A549 (cell line): Measurements from ENCODE around the gene RAD51B. TPM values are rescaled to one million over a fixed set of nuclear protein-coding genes. Genes with fewer than 3 reads are reported as not detected.

ENCODE experiments used
- ATAC-seq, 2 experiments: fragments of 200-7000 bp in 1 of 2; fragments of >200 bp in 1 of 2; cut with Nextera tagmentation in 1 of 2; cut with Tn5 transposase in 1 of 2; 3 replicates each; pipeline versions ENCODE4 v1.8.0 to v1.9.1; 2018 to 2020; ENCODE audit warnings: mild to moderate bottlenecking in 1 of 2, moderate library complexity in 1 of 2
- CTCF ChIA-PET: fragments of 300-600 bp; sonication (Branson Sonifier 250); formaldehyde crosslinking; extraction: SDS; loops from one replicate; lab custom pipeline; 2021; ENCODE audit warnings: antibody characterized with exemption, inconsistent platforms; lab: Yijun Ruan, JAX
- POLR2A ChIA-PET: fragments of 350-600 bp; formaldehyde crosslinking; extraction: SDS; loops from one replicate; lab custom pipeline; 2021; ENCODE audit warnings: antibody characterized with exemption, inconsistent platforms; lab: Yijun Ruan, JAX
- DNase-seq, 2 experiments: peaks; one replicate each; pipeline versions ENCODE4 v3.0.0 to v3.0.0-alpha.2; 2011 to 2016; ENCODE audit warnings: low read depth in 1 of 2, low spot score in 1 of 2
- FAIRE-seq: peaks from 2 replicates; lab custom pipeline; 2011; peaks lifted over from hg19 to GRCh38; lab: Jason Lieb, UNC
- H3K27ac ChIP-seq, 2 experiments: fragments of >200 bp; sonication (Bioruptor Twin); formaldehyde crosslinking; 3 replicates each; pipeline ENCODE4 v1.5.1; 2016 to 2017
- H3K4me1 ChIP-seq: fragments of >200 bp; sonication (Bioruptor Twin); formaldehyde crosslinking; 3 replicates; pipeline ENCODE4 v1.6.1; 2016
- H3K4me2 ChIP-seq: fragments of >200 bp; sonication (Bioruptor Twin); formaldehyde crosslinking; 3 replicates; pipeline ENCODE4 v1.6.1; 2016
- H3K4me3 ChIP-seq: fragments of >200 bp; sonication (Bioruptor Twin); formaldehyde crosslinking; 3 replicates; pipeline ENCODE4 v1.5.1; 2016
- H3K9me3 ChIP-seq: fragments of >200 bp; sonication (Bioruptor Twin); formaldehyde crosslinking; 3 replicates; pipeline ENCODE4 v1.6.1; 2016
- CBX2 ChIP-seq: fragments of 200-600 bp; sonication (generic); IDR thresholded peaks from 2 replicates; pipeline ENCODE4 v1.6.1; 2016; ENCODE audit warnings: low read depth, mild to moderate bottlenecking, borderline replicate concordance
- CBX8 ChIP-seq: fragments of 200-600 bp; sonication (generic); IDR thresholded peaks from 2 replicates; pipeline ENCODE4 v1.6.1; 2016
- CEBPB ChIP-seq, 2 experiments: fragments of >200 bp in 1 of 2; sonication (Bioruptor Twin) in 1 of 2; formaldehyde crosslinking in 1 of 2; IDR thresholded peaks; 2 replicates each; pipeline ENCODE4 v1.6.1; 2012 to 2016
- CHD4 ChIP-seq: fragments of 200-600 bp; sonication (generic); IDR thresholded peaks from 2 replicates; pipeline ENCODE4 v1.6.1; 2016; ENCODE audit warnings: antibody characterized with exemption, mild to moderate bottlenecking, borderline replicate concordance
- EHMT2 ChIP-seq: fragments of 200-600 bp; sonication (generic); IDR thresholded peaks from 2 replicates; pipeline ENCODE4 v1.6.1; 2016; ENCODE audit warnings: antibody characterized with exemption, low read depth, mild to moderate bottlenecking, moderate library complexity
- EP300 ChIP-seq, 2 experiments: fragments of >200 bp; sonication (Bioruptor Twin); formaldehyde crosslinking; IDR thresholded peaks; 2 replicates in 1 of 2; 3 replicates in 1 of 2; pipeline ENCODE4 v1.6.1; 2016 to 2017
- FOSB ChIP-seq: fragments of 250-450 bp; sonication (Bioruptor Pico); IDR thresholded peaks from 2 replicates; pipeline ENCODE4 v1.5.0; 2020; ENCODE audit warnings: mild to moderate bottlenecking, moderate library complexity
- FOXS1 ChIP-seq: fragments of 250-450 bp; sonication (Bioruptor Pico); IDR thresholded peaks from 2 replicates; pipeline ENCODE4 v1.5.0; 2020; ENCODE audit warnings: mild to moderate bottlenecking, moderate library complexity
- GATA3 ChIP-seq: IDR thresholded peaks from 2 replicates; pipeline ENCODE4 v1.6.1; 2012; ENCODE audit warnings: borderline replicate concordance
- HDAC2 ChIP-seq: fragments of 200-600 bp; sonication (generic); IDR thresholded peaks from 2 replicates; pipeline ENCODE4 v1.6.1; 2016
- MAFK ChIP-seq: fragments of 450-650 bp; IDR thresholded peaks from 2 replicates; pipeline ENCODE4 v1.6.1; 2014; ENCODE audit not compliant: partially characterized antibody
- NFE2L2 ChIP-seq: fragments of 150-350 bp; conservative IDR thresholded peaks from 2 replicates; pipeline ENCODE4 v1.6.1; 2014; ENCODE audit warnings: low read length
- NPAS2 ChIP-seq: fragments of 250-450 bp; sonication (Bioruptor Pico); IDR thresholded peaks from 2 replicates; pipeline ENCODE4 v1.8.0; 2022; ENCODE audit warnings: mild to moderate bottlenecking, moderate library complexity, borderline replicate concordance
- NR3C1 ChIP-seq: fragments of >200 bp; sonication (Bioruptor Twin); formaldehyde crosslinking; IDR thresholded peaks from 3 replicates; pipeline ENCODE4 v1.6.1; 2017
- POLR2A ChIP-seq: IDR thresholded peaks from 2 replicates; pipeline ENCODE4 v1.6.1; 2012; ENCODE audit warnings: mild to moderate bottlenecking, low read length
- RCOR1 ChIP-seq: fragments of 150-350 bp; IDR thresholded peaks from 2 replicates; pipeline ENCODE4 v1.6.1; 2014; ENCODE audit warnings: antibody characterized with exemption, low read length, low read depth
- RFX5 ChIP-seq: fragments of 450-650 bp; IDR thresholded peaks from 2 replicates; pipeline ENCODE4 v1.7.1; 2014; ENCODE audit warnings: antibody characterized with exemption, mild to moderate bottlenecking, moderate library complexity
- SREBF2 ChIP-seq: fragments of 450-650 bp; IDR thresholded peaks from 2 replicates; pipeline ENCODE4 v1.6.1; 2014; ENCODE audit warnings: mild to moderate bottlenecking, moderate library complexity
- ZC3H11A ChIP-seq: fragments of 450-650 bp; IDR thresholded peaks from 2 replicates; pipeline ENCODE4 v1.6.1; 2014; ENCODE audit warnings: antibody characterized with exemption, mild to moderate bottlenecking
- ZSCAN20 ChIP-seq: fragments of 250-450 bp; sonication (Bioruptor Pico); IDR thresholded peaks from 2 replicates; pipeline ENCODE4 v1.8.0; 2022; ENCODE audit warnings: mild to moderate bottlenecking, moderate library complexity
- WGBS: methylation state at CpG from one replicate; pipeline ENCODE4 v1.1.6; 2017; ENCODE audit errors: missing lambda C conversion rate; 5-methylcytosine and 5-hydroxymethylcytosine counted together
- polyA plus RNA-seq, 4 experiments: library from polyadenylated mRNA; depleted of rRNA in 3 of 4; stranded (reverse); fragments of >200 nt; fragmentation: RNase III in 1 of 4; extraction: RNeasy Plus Mini Kit Qiagen cat#74134 plus additional on column Dnase treatment in 1 of 4; gene quantifications; 2 replicates in 3 of 4; 3 replicates in 1 of 4; pipeline ENCODE4 v1.2.3, GENCODE V29; 2011 to 2017
- TF ChIP-seq, protein P1 (sequence below): fragments of >200 bp; sonication (Bioruptor Twin); formaldehyde crosslinking; IDR thresholded peaks from 3 replicates; pipeline ENCODE4 v1.5.1; 2016
- TF ChIP-seq, protein P2 (sequence below): fragments of 250-450 bp; sonication (Bioruptor Pico); IDR thresholded peaks from 2 replicates; pipeline ENCODE4 v1.5.0; 2020; ENCODE audit warnings: low read depth, mild to moderate bottlenecking, moderate library complexity
- TF ChIP-seq, protein P3 (sequence below): fragments of >200 bp; sonication (Bioruptor Twin); formaldehyde crosslinking; IDR thresholded peaks from 2 replicates; pipeline ENCODE4 v1.6.1; 2016

RAD51B gene
- polyA plus RNA-seq, 2 of the 4 experiments (the other 2 are of a cell fraction): 7.2 to 10.8 TPM

DNA sequence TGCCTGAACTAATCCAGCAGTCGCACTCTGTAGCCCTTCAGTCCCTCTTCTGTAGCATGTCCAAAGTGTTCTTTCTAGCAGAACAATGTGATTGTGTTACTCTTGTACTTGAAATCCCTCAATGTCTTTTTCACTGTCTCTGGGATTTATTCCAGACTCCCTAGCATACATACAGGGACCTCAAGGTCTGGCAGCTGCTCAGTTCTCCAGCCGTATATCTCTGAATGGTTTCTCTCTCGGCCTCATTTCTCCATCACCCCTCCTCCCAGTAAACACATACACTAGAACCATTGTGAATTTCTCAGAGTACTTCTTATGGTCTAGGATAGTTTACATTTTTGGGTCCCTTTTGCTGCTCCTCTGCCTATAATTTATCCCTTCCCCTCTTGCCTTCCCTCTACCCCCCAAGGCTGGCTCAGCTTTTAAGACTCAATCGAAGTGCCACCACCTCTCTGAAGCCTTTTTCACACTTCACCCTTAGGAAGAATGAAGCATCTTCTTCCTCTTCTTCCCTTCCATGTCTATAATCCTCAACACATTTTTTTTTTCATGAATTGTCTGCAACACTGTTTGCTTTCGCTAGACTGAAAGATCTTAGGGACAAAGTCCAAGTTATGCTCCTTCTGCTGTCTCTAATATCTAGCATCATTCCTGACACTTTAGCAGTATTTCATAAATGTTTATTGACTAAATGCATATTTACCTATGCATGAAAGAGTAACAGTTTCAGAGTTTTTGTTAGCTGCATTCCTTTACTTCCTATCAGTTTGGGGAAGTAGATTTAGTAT is 527.2 kb downstream of the RAD51B start:
- no peak overlapping the region for H3K4me3 ChIP-seq
- no peak overlapping the region for H3K27ac ChIP-seq
- DNase-seq (no peak), FAIRE-seq (no peak), ATAC-seq (no peak)
- CTCF ChIA-PET: no interaction called here
- H3K4me2 ChIP-seq: no peak overlapping the region
- 89% methylated on average over 5 of the region's 5 CpGs for WGBS
- peaks cover 10% of the 10 kb centered on the region; the same call in 2 of the 3 replicates for H3K4me1 ChIP-seq
- TF ChIP-seq ZC3H11A: no peak
- no peak for TF ChIP-seq HDAC2
- TF ChIP-seq CBX2: no peak
- TF ChIP-seq, protein P1, sequence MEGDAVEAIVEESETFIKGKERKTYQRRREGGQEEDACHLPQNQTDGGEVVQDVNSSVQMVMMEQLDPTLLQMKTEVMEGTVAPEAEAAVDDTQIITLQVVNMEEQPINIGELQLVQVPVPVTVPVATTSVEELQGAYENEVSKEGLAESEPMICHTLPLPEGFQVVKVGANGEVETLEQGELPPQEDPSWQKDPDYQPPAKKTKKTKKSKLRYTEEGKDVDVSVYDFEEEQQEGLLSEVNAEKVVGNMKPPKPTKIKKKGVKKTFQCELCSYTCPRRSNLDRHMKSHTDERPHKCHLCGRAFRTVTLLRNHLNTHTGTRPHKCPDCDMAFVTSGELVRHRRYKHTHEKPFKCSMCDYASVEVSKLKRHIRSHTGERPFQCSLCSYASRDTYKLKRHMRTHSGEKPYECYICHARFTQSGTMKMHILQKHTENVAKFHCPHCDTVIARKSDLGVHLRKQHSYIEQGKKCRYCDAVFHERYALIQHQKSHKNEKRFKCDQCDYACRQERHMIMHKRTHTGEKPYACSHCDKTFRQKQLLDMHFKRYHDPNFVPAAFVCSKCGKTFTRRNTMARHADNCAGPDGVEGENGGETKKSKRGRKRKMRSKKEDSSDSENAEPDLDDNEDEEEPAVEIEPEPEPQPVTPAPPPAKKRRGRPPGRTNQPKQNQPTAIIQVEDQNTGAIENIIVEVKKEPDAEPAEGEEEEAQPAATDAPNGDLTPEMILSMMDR: no peak
- TF ChIP-seq, protein P2, sequence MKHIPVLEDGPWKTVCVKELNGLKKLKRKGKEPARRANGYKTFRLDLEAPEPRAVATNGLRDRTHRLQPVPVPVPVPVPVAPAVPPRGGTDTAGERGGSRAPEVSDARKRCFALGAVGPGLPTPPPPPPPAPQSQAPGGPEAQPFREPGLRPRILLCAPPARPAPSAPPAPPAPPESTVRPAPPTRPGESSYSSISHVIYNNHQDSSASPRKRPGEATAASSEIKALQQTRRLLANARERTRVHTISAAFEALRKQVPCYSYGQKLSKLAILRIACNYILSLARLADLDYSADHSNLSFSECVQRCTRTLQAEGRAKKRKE (CRISPR knock-in tag): no peak
- TF ChIP-seq FOSB (CRISPR knock-in tag): no peak
- POLR2A ChIA-PET: no interaction called here
- peaks cover 32% of the 10 kb centered on the region for H3K9me3 ChIP-seq

DNA sequence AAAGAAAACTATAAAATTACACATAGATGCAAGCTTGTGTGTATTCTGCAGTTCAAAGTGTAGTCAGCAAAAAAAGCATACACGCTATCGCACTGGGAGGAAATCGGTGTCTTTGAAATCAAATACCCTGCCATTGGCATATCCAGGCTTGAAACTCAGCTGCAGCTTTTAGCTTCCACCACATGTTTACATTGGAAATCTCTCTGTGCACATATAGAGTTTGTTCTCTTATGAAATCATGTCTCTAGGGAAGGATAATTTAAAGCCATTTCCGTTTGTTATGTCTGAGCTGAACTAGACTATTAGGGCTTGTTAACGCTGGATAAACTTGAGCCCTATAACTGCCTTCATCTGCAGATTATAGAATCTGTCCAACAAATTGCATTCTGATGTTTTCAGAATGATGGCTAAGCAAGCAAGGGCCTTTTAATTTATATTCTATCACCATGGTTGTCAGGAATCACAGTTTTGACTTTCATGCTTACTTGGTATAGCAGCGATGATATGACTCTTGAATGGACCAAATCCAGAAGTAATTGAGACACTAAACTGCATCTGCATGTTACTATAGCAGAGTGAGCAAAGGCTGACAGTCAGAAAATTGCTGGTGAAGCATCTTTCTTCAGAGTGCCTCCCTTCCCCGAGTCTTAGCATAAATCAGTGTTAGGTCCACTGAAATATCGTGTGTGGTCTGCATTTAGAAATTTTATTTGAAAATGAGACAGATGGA is 530.5 kb downstream of the RAD51B start:
- POLR2A ChIA-PET: interaction anchor here (0.8 to 1.0 kb wide), 2 partner anchors 109 to 443 kb away, joined by 3 to 4 read pairs; no protein-coding TSS in a partner anchor
- Histone ChIP-seq H3K4me3 (no peak overlapping the region), H3K4me2 (peak overlapping the region; percentile 23; the same call in 2 of the 3 replicates), H3K4me1 (peaks cover 10% of the 10 kb centered on the region; the same call in 2 of the 3 replicates), H3K27ac (peak overlapping the region; percentile 40 to 46; a peak in 4 of 6 replicates), H3K9me3 (peaks cover 30% of the 10 kb centered on the region)
- peak in 1 of 2 experiments; percentile 12; a peak in 1 of 4 replicates for TF ChIP-seq CEBPB (IDR thresholded peaks at IDR 0.05)
- no peak for TF ChIP-seq EHMT2
- TF ChIP-seq GATA3: 0 out of 2 replicates have a peak, but pooled peaks have one; percentile 26
- TF ChIP-seq MAFK: peak; percentile 6
- TF ChIP-seq CHD4: no peak
- TF ChIP-seq NPAS2: no peak
- ATAC-seq (peak in 1 of 2 experiments; percentile 52; a peak in 3 of 6 replicates), FAIRE-seq (no peak), DNase-seq (peak in 1 of 2 experiments; percentile 51)
- CTCF ChIA-PET: interaction anchor here (0.6 kb wide), 1 partner anchor 439 kb away, joined by 3 read pairs; no protein-coding TSS in a partner anchor
- WGBS: 62% methylated on average over 8 of the region's 8 CpGs

DNA sequence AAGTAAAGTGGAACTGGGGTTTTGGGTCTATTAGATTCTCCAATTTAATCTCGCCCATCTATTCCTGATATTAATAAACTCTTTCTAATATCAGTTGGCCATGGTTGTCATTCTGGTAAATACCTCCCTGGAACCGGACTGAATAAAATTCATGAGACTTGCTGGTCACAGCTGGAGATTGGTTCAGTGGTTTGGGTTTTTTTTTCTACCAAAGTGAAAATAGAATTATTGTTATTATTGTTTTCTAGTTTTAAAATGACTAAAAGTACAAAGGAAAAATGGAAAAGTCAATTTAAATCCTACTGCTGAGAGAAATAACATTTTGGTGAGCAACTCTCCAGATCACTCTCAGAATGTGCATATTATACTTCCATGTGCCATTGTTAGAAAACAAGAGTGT is 535.8 kb downstream of the RAD51B start:
- ATAC-seq (no peak), DNase-seq (no peak), FAIRE-seq (no peak)
- ChIA-PET CTCF (interaction anchor here (0.7 kb wide), 1 partner anchor 13 kb away, joined by 3 read pairs; no protein-coding TSS in a partner anchor), POLR2A (no interaction called here)
- peaks cover 13% of the 10 kb centered on the region for H3K4me1 ChIP-seq
- H3K9me3 ChIP-seq: peaks cover 12% of the 10 kb centered on the region; the same call in 2 of the 3 replicates
- TF ChIP-seq POLR2A: no peak
- no peak for TF ChIP-seq NR3C1
- no peak for TF ChIP-seq ZSCAN20 (CRISPR knock-in tag)
- WGBS: 95% methylated on average over 2 of the region's 2 CpGs
- H3K27ac ChIP-seq: no peak overlapping the region
- no peak overlapping the region for H3K4me2 ChIP-seq
- H3K4me3 ChIP-seq: no peak overlapping the region

DNA sequence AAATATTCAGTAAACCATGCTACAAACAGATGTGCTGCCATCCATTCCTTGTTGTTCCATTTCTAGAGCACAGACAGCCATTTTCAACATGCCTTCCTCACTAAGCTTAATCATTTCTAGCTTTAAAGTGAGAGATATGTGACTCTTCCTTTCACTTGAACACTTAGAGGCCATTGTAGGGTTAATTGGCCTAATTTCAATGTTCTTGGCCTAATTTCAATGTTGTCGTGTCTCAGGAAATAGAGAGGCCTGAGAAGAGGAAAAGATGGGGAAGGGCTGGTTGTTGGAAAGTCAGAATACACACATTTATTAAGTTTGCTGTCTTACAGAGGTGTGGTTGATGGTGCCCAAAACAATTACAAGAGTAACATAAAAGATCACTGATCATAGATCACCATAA is 538.2 kb downstream of the RAD51B start:
- peak overlapping the region in 1 of 2 experiments; percentile 31; a peak in 1 of 6 replicates for H3K27ac ChIP-seq
- no peak for ATAC-seq
- POLR2A ChIA-PET: no interaction called here
- CTCF ChIA-PET: no interaction called here
- no peak for FAIRE-seq
- no peak overlapping the region for H3K4me3 ChIP-seq
- no peak for DNase-seq
- H3K9me3 ChIP-seq: no peaks in the 10 kb centered on the region
- WGBS: 0% methylated on average over 1 of the region's 1 CpG
- no peak overlapping the region for H3K4me2 ChIP-seq
- TF ChIP-seq, protein P3, sequence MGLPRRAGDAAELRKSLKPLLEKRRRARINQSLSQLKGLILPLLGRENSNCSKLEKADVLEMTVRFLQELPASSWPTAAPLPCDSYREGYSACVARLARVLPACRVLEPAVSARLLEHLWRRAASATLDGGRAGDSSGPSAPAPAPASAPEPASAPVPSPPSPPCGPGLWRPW: no peak
- no peak for TF ChIP-seq RCOR1
- TF ChIP-seq EHMT2: no peak
- TF ChIP-seq CEBPB (IDR thresholded peaks at IDR 0.05): no peak
- no peak for TF ChIP-seq SREBF2
- no peak for TF ChIP-seq FOXS1 (CRISPR knock-in tag)
- no peak for TF ChIP-seq GATA3
- TF ChIP-seq ZSCAN20 (CRISPR knock-in tag): no peak
- TF ChIP-seq RFX5: no peak
- TF ChIP-seq ZC3H11A: no peak
- no peak for TF ChIP-seq NFE2L2
- TF ChIP-seq CBX8: no peak
- TF ChIP-seq EP300 (IDR thresholded peaks at IDR 0.05): no peak
- H3K4me1 ChIP-seq: peaks cover 13% of the 10 kb centered on the region
